AG04450 (cell line): Measurements from ENCODE around the gene PTCD2. TPM values are rescaled to one million over a fixed set of nuclear protein-coding genes. Genes with fewer than 3 reads are reported as not detected.

ENCODE experiments used
- CTCF ChIA-PET: fragments of 300-600, 350-600 bp; formaldehyde crosslinking; extraction: SDS; loops from one replicate; lab custom pipeline; 2022; ENCODE audit warnings: antibody characterized with exemption, inconsistent platforms; lab: Charles Lee
- POLR2A ChIA-PET: fragments of 350-600 bp; formaldehyde crosslinking; extraction: SDS; loops from one replicate; lab custom pipeline; 2021; ENCODE audit warnings: antibody characterized with exemption, inconsistent platforms; lab: Yijun Ruan, JAX
- DNase-seq: peaks from one replicate; pipeline ENCODE4 v3.0.0-alpha.2; 2011; ENCODE audit warnings: low read depth, low spot score
- H3K27ac ChIP-seq: one replicate; pipeline ENCODE4 v1.5.1; 2012; ENCODE audit warnings: low read depth, low read length, control low read depth
- H3K27me3 ChIP-seq: one replicate; pipeline ENCODE4 v1.6.0; 2012; ENCODE audit warnings: low read length; ENCODE audit not compliant: control insufficient read depth, insufficient read depth
- H3K4me3 ChIP-seq: 2 replicates; pipeline ENCODE4 v1.5.1; 2011; ENCODE audit warnings: mild to moderate bottlenecking, low read depth, low read length, control low read depth
- H3K9me3 ChIP-seq: 2 replicates; pipeline ENCODE4 v1.5.1; 2012; ENCODE audit warnings: low read length; ENCODE audit not compliant: control insufficient read depth, insufficient read depth
- polyA plus RNA-seq: library from polyadenylated mRNA; depleted of rRNA; stranded (reverse); fragments of >200 nt; gene quantifications from 2 replicates; pipeline ENCODE4 v1.2.3, GENCODE V29; 2011
- TF ChIP-seq, protein P1 (sequence below): IDR thresholded peaks from 2 replicates; pipeline ENCODE4 v1.5.1; 2011; ENCODE audit warnings: low read depth, low read length, control low read depth, inconsistent platforms

Gene PTCD2
- polyA plus RNA-seq, 1 experiment: 13.9 TPM

DNA sequence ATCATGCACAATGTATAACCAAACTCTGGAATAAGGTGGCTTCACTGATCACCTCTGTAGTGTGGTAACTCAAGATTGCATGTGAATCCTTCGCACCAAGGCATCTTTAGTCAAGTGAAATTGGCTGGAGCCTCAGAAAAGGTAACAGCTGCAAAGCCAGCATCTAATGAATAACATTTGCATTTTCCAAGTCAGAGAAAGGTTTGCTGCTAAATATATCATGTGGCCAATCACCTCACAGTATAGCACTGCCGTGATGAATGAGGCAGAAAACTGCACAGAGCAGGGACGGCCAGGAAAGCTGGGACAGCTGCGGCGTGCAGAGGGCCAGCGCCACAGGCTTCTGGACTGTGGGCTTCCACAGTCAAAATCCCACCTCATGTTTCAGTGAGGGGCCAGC lies 18.6 kb upstream of the PTCD2 start:
- CTCF ChIA-PET: no interaction called here
- Histone ChIP-seq H3K9me3 (no peaks in the 10 kb centered on the region), H3K27ac (no peak overlapping the region), H3K4me3 (no peak overlapping the region), H3K27me3 (no peaks in the 10 kb centered on the region)
- POLR2A ChIA-PET: no interaction called here
- no peak for DNase-seq
- TF ChIP-seq, protein P1, sequence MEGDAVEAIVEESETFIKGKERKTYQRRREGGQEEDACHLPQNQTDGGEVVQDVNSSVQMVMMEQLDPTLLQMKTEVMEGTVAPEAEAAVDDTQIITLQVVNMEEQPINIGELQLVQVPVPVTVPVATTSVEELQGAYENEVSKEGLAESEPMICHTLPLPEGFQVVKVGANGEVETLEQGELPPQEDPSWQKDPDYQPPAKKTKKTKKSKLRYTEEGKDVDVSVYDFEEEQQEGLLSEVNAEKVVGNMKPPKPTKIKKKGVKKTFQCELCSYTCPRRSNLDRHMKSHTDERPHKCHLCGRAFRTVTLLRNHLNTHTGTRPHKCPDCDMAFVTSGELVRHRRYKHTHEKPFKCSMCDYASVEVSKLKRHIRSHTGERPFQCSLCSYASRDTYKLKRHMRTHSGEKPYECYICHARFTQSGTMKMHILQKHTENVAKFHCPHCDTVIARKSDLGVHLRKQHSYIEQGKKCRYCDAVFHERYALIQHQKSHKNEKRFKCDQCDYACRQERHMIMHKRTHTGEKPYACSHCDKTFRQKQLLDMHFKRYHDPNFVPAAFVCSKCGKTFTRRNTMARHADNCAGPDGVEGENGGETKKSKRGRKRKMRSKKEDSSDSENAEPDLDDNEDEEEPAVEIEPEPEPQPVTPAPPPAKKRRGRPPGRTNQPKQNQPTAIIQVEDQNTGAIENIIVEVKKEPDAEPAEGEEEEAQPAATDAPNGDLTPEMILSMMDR: no peak

GRCh38 chr5:72302171-72302570 lies 18.0 kb upstream of the PTCD2 start:
- CTCF ChIA-PET: interaction anchor here (0.6 kb wide), 1 partner anchor 752 kb away, joined by 4 read pairs; no protein-coding TSS in a partner anchor
- Histone ChIP-seq H3K27me3 (no peaks in the 10 kb centered on the region), H3K9me3 (no peaks in the 10 kb centered on the region), H3K4me3 (no peak overlapping the region), H3K27ac (no peak overlapping the region)
- TF ChIP-seq, protein P1: no peak
- POLR2A ChIA-PET: no interaction called here
- DNase-seq: no peak

- no peaks in the 10 kb centered on the region for H3K27me3 ChIP-seq
- ChIA-PET POLR2A (interaction anchor here (0.6 to 1.4 kb wide), 2 partner anchors 14 to 15 kb away, joined by 5 to 12 read pairs; partner anchors contain the start of genes MRPS27 and PTCD2), CTCF (interaction anchor here (1.1 to 1.4 kb wide), 5 partner anchors 9 to 522 kb away, joined by 3 to 10 read pairs (median 3); partner anchors contain the start of genes MRPS27 and PTCD2)
- no peak for DNase-seq
- TF ChIP-seq, protein P1: no peak
- H3K9me3 ChIP-seq: no peaks in the 10 kb centered on the region; the same call in 1 of the 2 replicates
- no peak overlapping the region for H3K27ac ChIP-seq
- no peak overlapping the region for H3K4me3 ChIP-seq
Measured at GRCh38 chr5:72305194-72306142, 14.7 kb upstream of the PTCD2 start.

DNA sequence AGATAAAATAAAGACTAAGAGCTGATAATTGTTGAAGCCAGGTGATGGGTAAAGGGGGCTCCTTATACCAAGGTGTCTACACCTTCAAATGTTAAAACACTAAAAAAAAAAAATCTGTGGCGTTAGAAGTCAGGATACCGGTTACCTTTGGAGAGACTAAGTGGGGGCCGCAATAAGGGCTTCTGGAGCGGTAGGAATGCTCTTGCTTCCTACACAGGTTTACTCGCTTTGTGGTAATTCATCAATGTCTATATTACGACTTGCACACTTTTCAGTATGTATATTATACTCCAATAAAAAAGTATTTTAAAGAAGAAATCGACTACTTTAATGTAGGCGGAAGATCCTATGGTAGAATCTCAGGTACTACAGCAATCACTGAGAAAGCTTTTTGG lies 12.6 kb upstream of the PTCD2 start:
- H3K4me3 ChIP-seq: peak overlapping the region; percentile 88
- DNase-seq: no peak
- H3K27ac ChIP-seq: peak overlapping the region; percentile 95
- no peaks in the 10 kb centered on the region for H3K27me3 ChIP-seq
- CTCF ChIA-PET: interaction anchor here (0.6 to 3.2 kb wide), 13 partner anchors 9 to 832 kb away, joined by 3 to 42 read pairs (median 6); no protein-coding TSS in a partner anchor
- TF ChIP-seq, protein P1: no peak
- no peaks in the 10 kb centered on the region; the same call in 1 of the 2 replicates for H3K9me3 ChIP-seq
- POLR2A ChIA-PET: interaction anchor here (0.7 to 1.5 kb wide), 4 partner anchors 12 to 525 kb away, joined by 3 to 18 read pairs (median 4); partner anchors contain the start of genes MRPS27 and PTCD2
